Measurements from ENCODE around the gene OR5AL1. TPM values are rescaled to one million over a fixed set of nuclear protein-coding genes. Genes with fewer than 3 reads are reported as not detected.
"Not testable (repeated sequence)": the region's sequence is repeated elsewhere in the genome, so short reads cannot be mapped to it uniquely, and the experiment has no call there.

OR5AL1 gene
- total RNA-seq = not detected in 2 replicates
- not detected in 2 replicates for polyA plus RNA-seq

- Histone ChIP-seq H3K4me3 (no peak within 1 kb of the TSS), H3K27me3 (no peaks in the 10 kb centered on the region), H3K9me3 (ENCODE audit: low read depth) (no peaks in the 10 kb centered on the region), H3K27ac (no peak within 1 kb of the TSS), H3K36me3 (no peaks in the 10 kb centered on the region), H3K4me1 (ENCODE audit: low read depth) (no peaks in the 10 kb centered on the region)
- DNase-seq (ENCODE audit: low read depth in 1 of 2, low spot score in 1 of 2) = no peak
- no peak for TF ChIP-seq CTCF (IDR thresholded peaks at IDR 0.05; ENCODE audit: low read depth, low read length)
Measured at GRCh38 chr11:56412396-56412795, at the start of gene OR5AL1. Gene OR5AL1 (plus strand): TSS chr11:56412696.

GRCh38 chr11:56375324-56375723 is 37.2 kb upstream of the OR5AL1 start, which contains the start of gene OR8U1:
Gene OR8U1 (plus strand): TSS chr11:56375624. CDS start chr11:56375624, 0 bp downstream.
- no peaks in the 10 kb centered on the region for H3K36me3 ChIP-seq
- no peaks in the 10 kb centered on the region for H3K27me3 ChIP-seq
- no peak for TF ChIP-seq CTCF (IDR thresholded peaks at IDR 0.05; ENCODE audit: low read depth, low read length)
- no peak for DNase-seq (ENCODE audit: low read depth in 1 of 2, low spot score in 1 of 2)
- no peak within 1 kb of the TSS for H3K4me3 ChIP-seq
- no peak within 1 kb of the TSS for H3K27ac ChIP-seq
- no peaks in the 10 kb centered on the region for H3K9me3 ChIP-seq (ENCODE audit: low read depth)
- H3K4me1 ChIP-seq (ENCODE audit: low read depth) = no peaks in the 10 kb centered on the region

GRCh38 chr11:56380120-56380519 is 32.4 kb upstream of the OR5AL1 start:
- Histone ChIP-seq H3K27ac (no peak overlapping the region), H3K9me3 (ENCODE audit: low read depth) (no peaks in the 10 kb centered on the region), H3K27me3 (no peaks in the 10 kb centered on the region), H3K4me1 (ENCODE audit: low read depth) (no peaks in the 10 kb centered on the region), H3K36me3 (no peaks in the 10 kb centered on the region), H3K4me3 (no peak overlapping the region)
- DNase-seq (ENCODE audit: low read depth in 1 of 2, low spot score in 1 of 2) = no peak
- no peak for TF ChIP-seq CTCF (IDR thresholded peaks at IDR 0.05; ENCODE audit: low read depth, low read length)

- Histone ChIP-seq H3K36me3 (no peaks in the 10 kb centered on the region), H3K4me1 (ENCODE audit: low read depth) (no peaks in the 10 kb centered on the region), H3K4me3 (no peak overlapping the region), H3K27ac (no peak overlapping the region), H3K9me3 (ENCODE audit: low read depth) (no peaks in the 10 kb centered on the region), H3K27me3 (no peaks in the 10 kb centered on the region)
- no peak for TF ChIP-seq CTCF (IDR thresholded peaks at IDR 0.05; ENCODE audit: low read depth, low read length)
- DNase-seq (ENCODE audit: low read depth in 1 of 2, low spot score in 1 of 2) = no peak
Measured at GRCh38 chr11:56394381-56394780, 18.1 kb upstream of the OR5AL1 start.

- Histone ChIP-seq H3K36me3 (no peaks in the 10 kb centered on the region), H3K9me3 (ENCODE audit: low read depth) (no peaks in the 10 kb centered on the region), H3K27ac (no peak overlapping the region), H3K4me1 (ENCODE audit: low read depth) (no peaks in the 10 kb centered on the region), H3K27me3 (no peaks in the 10 kb centered on the region), H3K4me3 (no peak overlapping the region)
- TF ChIP-seq CTCF (IDR thresholded peaks at IDR 0.05; ENCODE audit: low read depth, low read length) = no peak
- DNase-seq (ENCODE audit: low read depth in 1 of 2, low spot score in 1 of 2) = no peak
Measured at GRCh38 chr11:56396047-56396446, 16.4 kb upstream of the OR5AL1 start.

GRCh38 chr11:56401858-56402461 is 10.5 kb upstream of the OR5AL1 start:
- not testable (repeated sequence) for H3K27ac ChIP-seq; H3K4me1 ChIP-seq (ENCODE audit: low read depth); H3K4me3 ChIP-seq; H3K36me3 ChIP-seq; H3K27me3 ChIP-seq; DNase-seq (ENCODE audit: low read depth in 1 of 2, low spot score in 1 of 2); H3K9me3 ChIP-seq (ENCODE audit: low read depth)

Data from cardiac muscle cell (in vitro differentiated cells and primary cell).